K562 (cell line): ENCODE data around the gene NPM1. TPM values are rescaled to one million over a fixed set of nuclear protein-coding genes. Genes with fewer than 3 reads are reported as not detected.
"Not testable (repeated sequence)": the region's sequence is repeated elsewhere in the genome, so short reads cannot be mapped to it uniquely, and the experiment has no call there.

Experiments
- ATAC-seq: fragments of 200-7000 bp; cut with Tn5 transposase; 3 replicates; pipeline ENCODE4 v1.9.1; 2020; ENCODE audit warnings: moderate library complexity
- BruUV-seq: library from RNA; stranded (reverse); fragments of 400-500 nt; replicated peaks from 2 replicates; lab custom pipeline; 2021; lab: Mats Ljungman, UMichigan
- CTCF ChIA-PET: fragments of 300-600 bp; formaldehyde crosslinking; extraction: SDS; loops from one replicate; lab custom pipeline; 2021; ENCODE audit warnings: low intra/inter-chr PET ratio; lab: Yijun Ruan, JAX
- POLR2A ChIA-PET: fragments of 300-600, 350-650 bp; sonication (Branson Sonifier 250); formaldehyde crosslinking; extraction: SDS; loops from one replicate; lab custom pipeline; 2021; ENCODE audit warnings: antibody characterized with exemption, inconsistent platforms; lab: Yijun Ruan, JAX
- DNase-seq, 4 experiments: peaks; one replicate each; pipeline versions ENCODE4 v3.0.0 to v3.0.0-alpha.2; 2011 to 2018; ENCODE audit warnings: low spot score in 3 of 4, mixed read lengths in 3 of 4; ENCODE audit errors: extremely low read depth in 1 of 4
- FAIRE-seq: peaks from 2 replicates; lab custom pipeline; 2011; peaks lifted over from hg19 to GRCh38; lab: Jason Lieb, UNC
- H2AFZ ChIP-seq: 2 replicates; pipeline ENCODE4 v1.6.0; 2011; ENCODE audit warnings: low read depth, low read length, control low read depth, inconsistent platforms
- H3K27ac ChIP-seq: fragments of 200-600 bp; 3 replicates; pipeline ENCODE4 v1.8.0; 2011; ENCODE audit warnings: low read depth, mild to moderate bottlenecking, control low read depth, inconsistent platforms, low read length, moderate library complexity, mixed read lengths; ENCODE audit errors: extremely low read depth
- H3K27me3 ChIP-seq, 2 experiments: fragments of 300-600 bp in 1 of 2; 2 replicates in 1 of 2; 3 replicates in 1 of 2; pipeline versions ENCODE4 v1.6.0 to v1.8.0; 2011; ENCODE audit warnings: inconsistent platforms in 2 of 2, low read length in 2 of 2, mild to moderate bottlenecking in 1 of 2, mixed read lengths in 1 of 2, moderate library complexity in 1 of 2; ENCODE audit not compliant: control insufficient read depth in 2 of 2, insufficient read depth in 2 of 2
- H3K36me3 ChIP-seq: fragments of 300-600 bp; 3 replicates; pipeline ENCODE4 v1.8.0; 2011; ENCODE audit warnings: mild to moderate bottlenecking, low read length, inconsistent platforms; ENCODE audit not compliant: control insufficient read depth, insufficient read depth
- H3K4me1 ChIP-seq, 2 experiments: fragments of 200-600 bp in 1 of 2; replicated peaks in 1 of 2; 2 replicates in 1 of 2; 3 replicates in 1 of 2; pipeline versions ENCODE4 v1.5.1 to v1.8.0; 2011; ENCODE audit warnings: inconsistent platforms in 2 of 2, low read length in 2 of 2, mild to moderate bottlenecking in 1 of 2, mixed read lengths in 1 of 2, moderate library complexity in 1 of 2; ENCODE audit not compliant: control insufficient read depth in 2 of 2, insufficient read depth in 2 of 2
- H3K4me2 ChIP-seq: 2 replicates; pipeline ENCODE4 v1.6.1; 2011; ENCODE audit warnings: low read length, control low read depth, inconsistent platforms, mixed read lengths; ENCODE audit not compliant: insufficient read depth
- H3K4me3 ChIP-seq: fragments of 200-600 bp; sonication (generic), shearing (Covaris generic); 2 replicates; pipeline ENCODE4 v1.5.1; 2016; ENCODE audit warnings: control low read depth, inconsistent platforms
- H3K79me2 ChIP-seq: fragments of 200-600 bp; 3 replicates; pipeline ENCODE4 v1.8.0; 2011; ENCODE audit warnings: low read length, inconsistent platforms; ENCODE audit not compliant: control insufficient read depth, insufficient read depth
- H3K9ac ChIP-seq, 2 experiments: 2 replicates each; pipeline versions ENCODE4 v1.6.0 to v1.6.1; 2011; ENCODE audit warnings: low read depth in 2 of 2, low read length in 2 of 2, control low read depth in 1 of 2, inconsistent platforms in 1 of 2, mild to moderate bottlenecking in 1 of 2, mixed read lengths in 1 of 2; ENCODE audit not compliant: insufficient read depth in 1 of 2
- H3K9me1 ChIP-seq: one replicate; pipeline ENCODE4 v1.6.0; 2011; ENCODE audit warnings: inconsistent platforms, mild to moderate bottlenecking, low read length, moderate library complexity; ENCODE audit not compliant: control insufficient read depth, insufficient read depth
- H3K9me3 ChIP-seq: replicated peaks from 2 replicates; pipeline ENCODE4 v1.5.1; 2011; ENCODE audit warnings: low read depth, low read length, inconsistent platforms; ENCODE audit not compliant: control insufficient read depth, insufficient read depth
- H4K20me1 ChIP-seq: replicated peaks from 2 replicates; pipeline ENCODE4 v1.6.1; 2011; ENCODE audit warnings: low read length, inconsistent platforms, mixed read lengths; ENCODE audit not compliant: control insufficient read depth, insufficient read depth
- CBFA2T3 ChIP-seq: fragments of 450-650 bp; IDR thresholded peaks from 2 replicates; pipeline ENCODE4 v1.6.1; 2017
- CBX3 ChIP-seq, 2 experiments: IDR thresholded peaks; 1 replicate in 1 of 2; 2 replicates in 1 of 2; pipeline ENCODE4 v1.6.1; 2012; ENCODE audit warnings: inconsistent platforms in 2 of 2, low read length in 2 of 2, borderline replicate concordance in 1 of 2, control low read depth in 1 of 2
- FOSL1 ChIP-seq: fragments of 200-800 bp; sonication (Bioruptor generic); conservative IDR thresholded peaks from 2 replicates; pipeline ENCODE4 v1.6.1; 2016; ENCODE audit warnings: missing genetic modification characterization, missing compliant biosample characterization
- IFI16 ChIP-seq: fragments of 250-450 bp; sonication (Bioruptor Pico); IDR thresholded peaks from 2 replicates; pipeline ENCODE4 v2.1.2; 2022; ENCODE audit warnings: mild to moderate bottlenecking, inconsistent platforms
- KDM4B ChIP-seq, 2 experiments: fragments of 450-650 bp in 1 of 2; sonication (generic) in 1 of 2; IDR thresholded peaks; 2 replicates each; pipeline ENCODE4 v1.6.1; 2016 to 2017; ENCODE audit warnings: borderline replicate concordance in 2 of 2, antibody characterized with exemption in 1 of 2, low read depth in 1 of 2, mild to moderate bottlenecking in 1 of 2
- NFRKB ChIP-seq: fragments of 450-650 bp; IDR thresholded peaks from 2 replicates; pipeline ENCODE4 v1.6.1; 2016; ENCODE audit warnings: low read depth
- NONO ChIP-seq, 2 experiments: fragments of 200-400 bp in 1 of 2; fragments of 450-650 bp in 1 of 2; formaldehyde crosslinking in 1 of 2; IDR thresholded peaks; 2 replicates each; pipeline ENCODE4 v1.6.1; 2017; ENCODE audit warnings: low read depth in 2 of 2, mild to moderate bottlenecking in 2 of 2, moderate library complexity in 2 of 2, low read length in 1 of 2
- PHB ChIP-seq: fragments of 250-450 bp; sonication (Bioruptor Pico); IDR thresholded peaks from 2 replicates; pipeline ENCODE4 v1.5.0; 2021
- POLR2A ChIP-seq: fragments of 450-650 bp; conservative IDR thresholded peaks from 2 replicates; pipeline ENCODE4 v1.6.1; 2016
- POLR2H ChIP-seq: IDR thresholded peaks from 2 replicates; pipeline ENCODE4 v1.6.1; 2016; ENCODE audit warnings: missing genetic modification characterization, low read depth, mild to moderate bottlenecking, control low read depth, missing compliant biosample characterization, moderate library complexity
- RBFOX2 ChIP-seq: fragments of 200-400 bp; formaldehyde crosslinking; IDR thresholded peaks from 2 replicates; pipeline ENCODE4 v1.6.1; 2017; ENCODE audit warnings: low read depth, mild to moderate bottlenecking, low read length, moderate library complexity
- TCF3 ChIP-seq: sonication (generic); formaldehyde crosslinking; IDR thresholded peaks from 2 replicates; pipeline ENCODE4 v1.4.0; 2020; ENCODE audit warnings: mild to moderate bottlenecking, missing genetic modification reagents
- ZBTB7A ChIP-seq: IDR thresholded peaks from 2 replicates; pipeline ENCODE4 v1.6.1; 2011; ENCODE audit warnings: low read depth, mild to moderate bottlenecking, low read length, moderate library complexity, borderline replicate concordance; ENCODE audit not compliant: control insufficient read depth
- ZEB2 ChIP-seq: fragments of 450-650 bp; IDR thresholded peaks from 2 replicates; pipeline ENCODE4 v1.6.1; 2016
- ZNF3 ChIP-seq: fragments of 250-450 bp; sonication (Bioruptor Pico); IDR thresholded peaks from 2 replicates; pipeline ENCODE4 v1.5.0; 2021; ENCODE audit warnings: mild to moderate bottlenecking, moderate library complexity
- WGBS: fragments of 100-300 bp; shearing (Covaris generic); methylation state at CpG from one replicate; pipeline ENCODE4 v1.1.6; 2016; ENCODE audit warnings: low coverage, mixed read lengths; ENCODE audit not compliant: insufficient coverage; ENCODE audit errors: missing lambda C conversion rate; 5-methylcytosine and 5-hydroxymethylcytosine counted together
- in situ Hi-C: fragments of 300-500 bp; cut with MboI; formaldehyde crosslinking; loops from 4 replicates; pipeline ENCODE4 v1.15.0; 2018; ENCODE audit warnings: inconsistent platforms, mixed read lengths
- intact Hi-C: fragments of 100-400 bp; cut with micrococcal nuclease; formaldehyde crosslinking; loops from 2 replicates; pipeline ENCODE4 v1.14.2; 2022
- polyA plus RNA-seq, 8 experiments: library from polyadenylated mRNA; depleted of rRNA in 4 of 8; stranded (reverse) in 5 of 8; unstranded in 3 of 8; fragments of >200 nt; fragmentation: Nextera tagmentation in 2 of 8; fragmentation: Illumina TruSeq in 1 of 8; extraction: Ambion mirVana in 2 of 8; extraction: Trizol in 1 of 8; gene quantifications; 2 replicates each; pipeline versions ENCODE4 v1.2.1 to v1.2.3, GENCODE V29; 2011 to 2014; ENCODE audit warnings: inconsistent platforms in 1 of 8, missing spikeins in 1 of 8
- total RNA-seq, 7 experiments: library from RNA; depleted of rRNA in 6 of 7; stranded (reverse); fragments of >200 nt in 6 of 7; fragmentation: Illumina TruSeq in 2 of 7; extraction: Trizol in 2 of 7; gene quantifications; 2 replicates each; pipeline versions ENCODE4 v1.2.1 to v1.2.3, GENCODE V29; 2011 to 2021; ENCODE audit warnings: low replicate concordance in 1 of 7
- TF ChIP-seq, protein P1 (sequence below): fragments of 450-650 bp; formaldehyde crosslinking; IDR thresholded peaks from 2 replicates; pipeline ENCODE4 v1.4.0; 2020; ENCODE audit warnings: mild to moderate bottlenecking, moderate library complexity

NPM1 gene
- total and polyA plus RNA-seq, 9 of the 15 experiments (the other 6 are each of a cell fraction or from before 2014, with no cell fraction given) = 2,438 to 6,909 (median 5,639) TPM

DNA sequence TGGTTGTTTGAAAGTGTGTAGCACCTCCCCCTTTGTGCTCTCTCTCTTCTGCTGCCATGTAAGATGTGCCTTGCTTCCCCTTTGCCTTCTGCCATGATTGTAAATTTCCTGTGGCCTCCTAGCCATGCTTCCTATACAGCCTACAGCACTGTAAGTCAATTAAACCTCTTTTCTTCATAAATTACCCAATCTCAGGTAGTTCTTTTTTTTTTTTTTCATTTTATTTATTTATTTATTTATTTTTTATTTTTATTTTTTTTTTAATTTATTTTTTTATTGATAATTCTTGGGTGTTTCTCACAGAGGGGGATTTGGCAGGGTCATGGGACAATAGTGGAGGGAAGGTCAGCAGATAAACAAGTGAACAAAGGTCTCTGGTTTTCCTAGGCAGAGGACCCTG, 15.1 kb downstream of the NPM1 start:
- DNase-seq, in situ Hi-C loops, H3K27me3 ChIP-seq, H3K9ac ChIP-seq, FAIRE-seq, H3K27ac ChIP-seq, H3K9me3 ChIP-seq, H3K9me1 ChIP-seq, H3K4me1 ChIP-seq, BruUV-seq, H2AFZ ChIP-seq, H3K4me2 ChIP-seq, ATAC-seq, POLR2A ChIA-PET, intact Hi-C loops, H3K4me3 ChIP-seq: not testable (repeated sequence)
- 0 out of 2 replicates have a peak, but pooled peaks have one; percentile 21 for TF ChIP-seq POLR2A
- H4K20me1 ChIP-seq = peaks cover 35% of the 10 kb centered on the region
- peaks cover 75% of the 10 kb centered on the region for H3K36me3 ChIP-seq
- H3K79me2 ChIP-seq = peaks cover 73% of the 10 kb centered on the region
- CTCF ChIA-PET = interaction anchor here (0.6 kb wide), 1 partner anchor 706 kb away, joined by 3 read pairs; no protein-coding TSS in a partner anchor

DNA sequence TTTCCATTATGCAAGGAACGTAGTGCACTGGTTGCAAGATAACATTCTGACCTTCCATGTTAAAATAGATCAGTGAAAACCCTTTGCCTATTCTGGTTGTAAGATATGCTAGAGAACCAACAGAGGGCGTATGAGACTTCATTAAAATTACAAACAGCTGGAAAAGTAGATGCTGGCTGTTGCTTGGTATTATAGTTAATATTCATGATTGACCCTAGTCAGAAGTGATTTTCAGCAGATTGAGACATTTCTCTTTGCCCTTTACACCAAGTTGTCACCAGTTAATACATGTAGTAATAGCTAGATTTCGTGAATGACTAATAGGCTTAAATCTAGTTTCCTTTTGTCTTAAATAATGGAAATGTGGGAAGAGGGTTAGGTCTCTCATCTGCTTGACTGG, 18.0 kb downstream of the NPM1 start:
- no peaks in the 10 kb centered on the region for H3K9me1 ChIP-seq
- ATAC-seq (peak; percentile 59), DNase-seq (no peak), FAIRE-seq (no peak)
- no peak overlapping the region for H3K9ac ChIP-seq
- WGBS = 49% methylated on average over 3 of the region's 3 CpGs
- H3K79me2 ChIP-seq = peaks cover 66% of the 10 kb centered on the region
- no peaks in the 10 kb centered on the region for H3K9me3 ChIP-seq
- H4K20me1 ChIP-seq = peaks cover 29% of the 10 kb centered on the region
- H3K36me3 ChIP-seq = peaks cover 73% of the 10 kb centered on the region
- in situ Hi-C loops (no loop called here), intact Hi-C loops (no loop called here)
- CTCF ChIA-PET = no interaction called here
- no peak overlapping the region for H3K4me3 ChIP-seq
- BruUV-seq = no TSS peak
- POLR2A ChIA-PET = interaction anchor here (0.8 to 1.1 kb wide), 5 partner anchors 12 to 24 kb away, joined by 3 to 7 read pairs (median 4); no protein-coding TSS in a partner anchor
- H3K4me1 ChIP-seq = peaks cover 3 to 13% of the 10 kb centered on the region in 2 experiments; a peak in 3 of 5 replicates
- no peaks in the 10 kb centered on the region for H3K27me3 ChIP-seq
- H2AFZ ChIP-seq = no peak overlapping the region
- H3K27ac ChIP-seq = no peak overlapping the region
- no peak overlapping the region for H3K4me2 ChIP-seq
- TF ChIP-seq ZEB2 (no peak), TCF3 (no peak), CBX3 (IDR thresholded peaks at IDR 0.05; ENCODE audit: borderline replicate concordance in 1 of 2, low read length in 2 of 2) (no peak), POLR2H (no peak; the same call in 1 of the 2 replicates), ZBTB7A (no peak), NONO (IDR thresholded peaks at IDR 0.05; ENCODE audit: low read depth in 2 of 2, low read length in 1 of 2) (no peak), ZNF3 (CRISPR knock-in tag) (no peak), PHB (CRISPR knock-in tag) (no peak), IFI16 (CRISPR knock-in tag) (no peak), FOSL1 (tag) (no peak), NFRKB (no peak), KDM4B (IDR thresholded peaks at IDR 0.05; ENCODE audit: borderline replicate concordance in 2 of 2, low read depth in 1 of 2) (no peak), RBFOX2 (peak; percentile 31), CBFA2T3 (no peak)
- TF ChIP-seq, protein P1, sequence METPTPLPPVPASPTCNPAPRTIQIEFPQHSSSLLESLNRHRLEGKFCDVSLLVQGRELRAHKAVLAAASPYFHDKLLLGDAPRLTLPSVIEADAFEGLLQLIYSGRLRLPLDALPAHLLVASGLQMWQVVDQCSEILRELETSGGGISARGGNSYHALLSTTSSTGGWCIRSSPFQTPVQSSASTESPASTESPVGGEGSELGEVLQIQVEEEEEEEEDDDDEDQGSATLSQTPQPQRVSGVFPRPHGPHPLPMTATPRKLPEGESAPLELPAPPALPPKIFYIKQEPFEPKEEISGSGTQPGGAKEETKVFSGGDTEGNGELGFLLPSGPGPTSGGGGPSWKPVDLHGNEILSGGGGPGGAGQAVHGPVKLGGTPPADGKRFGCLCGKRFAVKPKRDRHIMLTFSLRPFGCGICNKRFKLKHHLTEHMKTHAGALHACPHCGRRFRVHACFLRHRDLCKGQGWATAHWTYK (CRISPR knock-in tag) = no peak
